Measurements from ENCODE around the gene ITGB7.

DNA sequence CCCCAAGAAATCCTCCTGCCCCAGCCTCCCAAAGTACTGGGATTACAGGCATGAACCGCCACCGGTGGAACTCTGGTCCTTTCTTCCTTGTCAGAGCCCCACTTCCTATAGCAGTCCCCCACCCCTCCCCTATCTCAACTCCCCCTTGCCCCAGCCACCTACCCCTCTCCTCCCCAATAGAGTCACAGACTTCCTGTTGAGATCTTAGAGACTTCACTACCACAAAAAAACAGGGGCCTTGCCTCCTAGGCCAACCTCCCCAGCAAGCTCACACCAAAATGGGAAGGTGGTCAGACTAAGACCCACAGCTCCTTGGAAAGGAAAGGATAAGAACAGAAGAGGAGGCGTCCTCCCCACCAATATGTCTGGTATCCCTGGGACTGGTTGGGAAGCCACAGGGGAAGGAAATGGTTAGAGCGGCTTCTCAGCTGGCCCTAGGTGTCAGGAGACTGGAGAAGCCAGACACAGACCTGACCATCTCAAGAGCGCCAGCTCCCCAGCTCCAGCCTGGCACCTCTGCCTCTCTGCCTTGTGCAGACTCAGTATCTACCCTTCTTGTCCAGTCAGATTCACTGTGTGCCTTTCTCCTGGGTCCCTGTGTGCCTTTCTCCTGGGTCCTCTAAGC, 8.5 kb downstream of the ITGB7 start:
- TF ChIP-seq, protein P1, sequence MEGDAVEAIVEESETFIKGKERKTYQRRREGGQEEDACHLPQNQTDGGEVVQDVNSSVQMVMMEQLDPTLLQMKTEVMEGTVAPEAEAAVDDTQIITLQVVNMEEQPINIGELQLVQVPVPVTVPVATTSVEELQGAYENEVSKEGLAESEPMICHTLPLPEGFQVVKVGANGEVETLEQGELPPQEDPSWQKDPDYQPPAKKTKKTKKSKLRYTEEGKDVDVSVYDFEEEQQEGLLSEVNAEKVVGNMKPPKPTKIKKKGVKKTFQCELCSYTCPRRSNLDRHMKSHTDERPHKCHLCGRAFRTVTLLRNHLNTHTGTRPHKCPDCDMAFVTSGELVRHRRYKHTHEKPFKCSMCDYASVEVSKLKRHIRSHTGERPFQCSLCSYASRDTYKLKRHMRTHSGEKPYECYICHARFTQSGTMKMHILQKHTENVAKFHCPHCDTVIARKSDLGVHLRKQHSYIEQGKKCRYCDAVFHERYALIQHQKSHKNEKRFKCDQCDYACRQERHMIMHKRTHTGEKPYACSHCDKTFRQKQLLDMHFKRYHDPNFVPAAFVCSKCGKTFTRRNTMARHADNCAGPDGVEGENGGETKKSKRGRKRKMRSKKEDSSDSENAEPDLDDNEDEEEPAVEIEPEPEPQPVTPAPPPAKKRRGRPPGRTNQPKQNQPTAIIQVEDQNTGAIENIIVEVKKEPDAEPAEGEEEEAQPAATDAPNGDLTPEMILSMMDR (IDR thresholded peaks at IDR 0.05): no peak
- TF ChIP-seq POLR2A (IDR thresholded peaks at IDR 0.05): no peak

Data from lower leg skin (tissue), 3 donors.